Measurements from ENCODE around the gene S100A11. TPM values are rescaled to one million over a fixed set of nuclear protein-coding genes. Genes with fewer than 3 reads are reported as not detected.

Gene S100A11
- total and polyA plus RNA-seq, 2 donors (not counting 1 experiment from before 2014, with no cell fraction given): 26.2 to 31.4 TPM

DNA sequence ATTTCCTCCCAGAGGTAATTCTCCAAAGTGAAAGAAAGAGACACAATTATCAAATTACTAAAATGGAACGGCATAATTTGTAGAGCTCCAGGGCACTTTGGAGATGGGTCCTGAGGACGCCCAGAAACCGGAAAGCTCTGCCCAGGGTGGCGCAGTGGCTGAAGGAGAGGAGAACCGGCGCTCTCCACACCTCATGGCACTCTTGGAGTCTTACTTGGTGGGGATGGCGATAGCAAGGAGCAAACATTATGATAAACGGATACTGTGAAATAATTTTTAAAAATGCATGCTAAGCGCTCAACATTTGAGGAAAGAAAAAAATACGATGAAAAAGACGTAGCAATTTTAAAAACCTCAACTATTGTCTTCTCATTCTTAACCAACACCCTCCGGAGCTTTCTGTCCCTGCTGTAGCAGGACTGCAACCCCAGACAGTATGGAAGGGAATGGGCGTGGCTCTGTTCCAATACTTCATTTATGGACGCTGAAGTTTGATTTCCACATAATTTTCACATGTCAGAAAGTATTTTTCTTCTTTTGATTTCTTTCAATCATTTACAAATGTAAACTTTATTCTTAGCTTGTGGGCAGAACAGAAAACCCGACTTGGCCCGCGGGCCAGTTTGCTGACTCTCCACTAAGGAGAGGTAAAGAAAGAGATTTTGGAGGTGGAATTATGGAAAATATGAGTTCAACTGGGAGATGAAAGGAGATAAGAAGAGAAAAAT is 1.1 kb downstream of the S100A11 start:
- Histone ChIP-seq H3K4me2 (replicated peaks; ENCODE audit: low read depth, low read length, poor library complexity, severe bottlenecking) (peak overlapping the region; percentile 94), H3K9me3 (ENCODE audit: control extremely low read depth in 1 of 3, control insufficient read depth in 2 of 3, insufficient read depth in 1 of 3, low read length in 2 of 3) (no peaks in the 10 kb centered on the region), H3K27me3 (replicated peaks in 1 of 4; ENCODE audit: control extremely low read depth in 1 of 4, control insufficient read depth in 3 of 4, insufficient read depth in 4 of 4, low read length in 3 of 4) (no peaks in the 10 kb centered on the region), H3K27ac (ENCODE audit: low read length in 2 of 2) (peak overlapping the region; percentile 42 to 80), H3K36me3 (replicated peaks in 1 of 2; ENCODE audit: control extremely low read depth in 1 of 2, control insufficient read depth in 1 of 2, extremely low read depth in 1 of 2, insufficient read depth in 2 of 2, low read length in 1 of 2) (peaks cover 6 to 19% of the 10 kb centered on the region in 2 experiments), H3K4me1 (ENCODE audit: control insufficient read depth in 2 of 2, insufficient read depth in 2 of 2, low read length in 2 of 2) (peaks cover 30 to 38% of the 10 kb centered on the region in 2 donors), H3K9ac (ENCODE audit: low read length) (peak overlapping the region; percentile 78), H4K20me1 (ENCODE audit: control insufficient read depth, insufficient read depth, low read length, poor library complexity, severe bottlenecking) (no peaks in the 10 kb centered on the region), H3K4me3 (ENCODE audit: control extremely low read depth in 1 of 5, extremely low read depth in 1 of 5, insufficient read depth in 1 of 5, low read depth in 2 of 5, low read length in 4 of 5) (peak overlapping the region; percentile 46 to 88 (median 75)), H2AFZ (ENCODE audit: insufficient read depth, low read depth, low read length, poor library complexity, severe bottlenecking) (peak overlapping the region; percentile 87), H3K79me2 (ENCODE audit: control insufficient read depth, insufficient read depth, low read length) (no peaks in the 10 kb centered on the region)
- H3K27me3 Mint-ChIP-seq: no peaks in the 10 kb centered on the region
- ATAC-seq (ENCODE audit: low read depth): no peak
- H3K4me3 Mint-ChIP-seq: peak overlapping the region; percentile 90
- H3K9me3 Mint-ChIP-seq (ENCODE audit: insufficient read depth): no peaks in the 10 kb centered on the region
- CTCF ChIA-PET: interaction anchor here (0.8 to 2.2 kb wide), 6 partner anchors 11 to 424 kb away, joined by 3 to 8 read pairs (median 4); no protein-coding TSS in a partner anchor
- TF ChIP-seq, protein P1, sequence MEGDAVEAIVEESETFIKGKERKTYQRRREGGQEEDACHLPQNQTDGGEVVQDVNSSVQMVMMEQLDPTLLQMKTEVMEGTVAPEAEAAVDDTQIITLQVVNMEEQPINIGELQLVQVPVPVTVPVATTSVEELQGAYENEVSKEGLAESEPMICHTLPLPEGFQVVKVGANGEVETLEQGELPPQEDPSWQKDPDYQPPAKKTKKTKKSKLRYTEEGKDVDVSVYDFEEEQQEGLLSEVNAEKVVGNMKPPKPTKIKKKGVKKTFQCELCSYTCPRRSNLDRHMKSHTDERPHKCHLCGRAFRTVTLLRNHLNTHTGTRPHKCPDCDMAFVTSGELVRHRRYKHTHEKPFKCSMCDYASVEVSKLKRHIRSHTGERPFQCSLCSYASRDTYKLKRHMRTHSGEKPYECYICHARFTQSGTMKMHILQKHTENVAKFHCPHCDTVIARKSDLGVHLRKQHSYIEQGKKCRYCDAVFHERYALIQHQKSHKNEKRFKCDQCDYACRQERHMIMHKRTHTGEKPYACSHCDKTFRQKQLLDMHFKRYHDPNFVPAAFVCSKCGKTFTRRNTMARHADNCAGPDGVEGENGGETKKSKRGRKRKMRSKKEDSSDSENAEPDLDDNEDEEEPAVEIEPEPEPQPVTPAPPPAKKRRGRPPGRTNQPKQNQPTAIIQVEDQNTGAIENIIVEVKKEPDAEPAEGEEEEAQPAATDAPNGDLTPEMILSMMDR (IDR thresholded peaks at IDR 0.05): no peak
- TF ChIP-seq EZH2 (IDR thresholded peaks at IDR 0.05; ENCODE audit: borderline replicate concordance, insufficient read depth, low read depth, low read length, poor library complexity, severe bottlenecking): no peak
- WGBS (ENCODE audit: insufficient coverage): 21% methylated on average over 7 of the region's 17 CpGs
- H3K4me1 Mint-ChIP-seq: peaks cover 38% of the 10 kb centered on the region
- DNase-seq: no peak
- peak overlapping the region; percentile 94 for H3K27ac Mint-ChIP-seq
- POLR2A ChIA-PET: no interaction called here
- intact Hi-C loops (cut with micrococcal nuclease): loop anchor here (1.0 kb wide), 1 partner anchor 13 kb away; no protein-coding TSS in a partner anchor
